ENCODE measurements around the gene CABLES1.

GRCh38 chr18:23133860-23134779 is 1.2 kb upstream of the CABLES1 start:
- TF ChIP-seq POLR2AphosphoS5 (IDR thresholded peaks at IDR 0.05; ENCODE audit: borderline replicate concordance, low read depth, low read length) (no peak; the same call in 1 of the 2 replicates), EZH2 (IDR thresholded peaks at IDR 0.05) (no peak), FOXP2 (optimal IDR thresholded peaks at IDR 0.05; ENCODE audit: control extremely low read depth, extremely low read length, insufficient read depth) (no peak)

Measured in SK-N-MC (cell line).